Activated CD4-positive, alpha-beta T cell treated with anti-CD3 and anti-CD28 coated beads, Interleukin-2, amount 50 U/mL, for 4 hours (primary cell): ENCODE results near the gene NRAP.

Source experiments
- DNase-seq, 2 experiments: peaks; one replicate each; pipeline ENCODE4 v3.0.0-alpha.2; 2020

NRAP gene

GRCh38 chr10:113605268-113605978, 58.4 kb downstream of the NRAP start:
- no peak for DNase-seq

GRCh38 chr10:113604572-113604971, 59.3 kb downstream of the NRAP start:
- DNase-seq = no peak

GRCh38 chr10:113603057-113603777, 60.6 kb downstream of the NRAP start:
- DNase-seq = no peak

- DNase-seq = no peak
These were observed 63.3 kb downstream of the NRAP start for GRCh38 chr10:113600569-113600968.

GRCh38 chr10:113594652-113595051, 69.2 kb downstream of the NRAP start:
- DNase-seq = no peak

GRCh38 chr10:113592380-113592779, 71.5 kb downstream of the NRAP start:
- DNase-seq = no peak

GRCh38 chr10:113590581-113590980, 73.3 kb downstream of the NRAP start:
- no peak for DNase-seq

GRCh38 chr10:113589201-113589770, 74.6 kb downstream of the NRAP start:
- no peak for DNase-seq

- DNase-seq = no peak
These were observed 77.9 kb downstream of the NRAP start for GRCh38 chr10:113585949-113586348.

- no peak for DNase-seq
These were observed 80.3 kb downstream of the NRAP start for GRCh38 chr10:113583571-113583970.

- no peak for DNase-seq
These were observed 82.7 kb downstream of the NRAP start for GRCh38 chr10:113581092-113581491.

GRCh38 chr10:113578773-113579172, 85.1 kb downstream of the NRAP start:
- DNase-seq = no peak

GRCh38 chr10:113576852-113577251, 87.0 kb downstream of the NRAP start:
- no peak for DNase-seq

GRCh38 chr10:113573368-113573767, 90.5 kb downstream of the NRAP start:
- DNase-seq = no peak

GRCh38 chr10:113572520-113573290, 91.1 kb downstream of the NRAP start:
- DNase-seq = no peak

- DNase-seq = no peak
These were observed 94.3 kb downstream of the NRAP start for GRCh38 chr10:113569576-113569975.

GRCh38 chr10:113566888-113567287, 97.0 kb downstream of the NRAP start:
- no peak for DNase-seq

GRCh38 chr10:113565364-113565763, 98.5 kb downstream of the NRAP start:
- DNase-seq = no peak

- DNase-seq = peak; percentile 37 to 56
These were observed 100.3 kb downstream of the NRAP start for GRCh38 chr10:113563306-113564088.

GRCh38 chr10:113562704-113563103, 101.1 kb downstream of the NRAP start:
- DNase-seq = no peak

GRCh38 chr10:113562069-113562468, 101.8 kb downstream of the NRAP start:
- DNase-seq = no peak

- no peak for DNase-seq
These were observed 102.6 kb downstream of the NRAP start for GRCh38 chr10:113561214-113561613.

GRCh38 chr10:113560071-113560470, 103.8 kb downstream of the NRAP start:
- no peak for DNase-seq
